Astrocyte of the hippocampus (primary cell): ENCODE results near the gene PAK5.

Experiments used
- DNase-seq: peaks from one replicate; pipeline ENCODE4 v3.0.0; 2011; ENCODE audit warnings: low read depth, low spot score

PAK5 gene

GRCh38 chr20:9520086-9520485 is 318.8 kb downstream of the PAK5 start:
- DNase-seq, result no peak

- no peak for DNase-seq
These were observed 320.2 kb downstream of the PAK5 start for GRCh38 chr20:9518576-9519175.

GRCh38 chr20:9517297-9518162 is 321.3 kb downstream of the PAK5 start:
- no peak for DNase-seq

GRCh38 chr20:9516234-9516871 is 322.5 kb downstream of the PAK5 start:
- peak; percentile 78 for DNase-seq

- peak; percentile 34 for DNase-seq
These were observed 323.1 kb downstream of the PAK5 start for GRCh38 chr20:9515741-9516233.

GRCh38 chr20:9515214-9515585 is 323.7 kb downstream of the PAK5 start:
- DNase-seq, result no peak

GRCh38 chr20:9514461-9515213 is 324.2 kb downstream of the PAK5 start, which contains the start of gene LAMP5:
TSS of gene LAMP5 (plus strand) at chr20:9514590. CDS start at chr20:9514853, 263 bp downstream.
- DNase-seq, result peak; percentile 78

GRCh38 chr20:9514072-9514460 is 324.8 kb downstream of the PAK5 start:
- no peak for DNase-seq

GRCh38 chr20:9510911-9511310 is 328.0 kb downstream of the PAK5 start:
- no peak for DNase-seq

- DNase-seq, result no peak
These were observed 329.6 kb downstream of the PAK5 start for GRCh38 chr20:9509246-9509645.

- no peak for DNase-seq
These were observed 330.1 kb downstream of the PAK5 start for GRCh38 chr20:9508696-9509178.

GRCh38 chr20:9508240-9508661 is 330.6 kb downstream of the PAK5 start:
- DNase-seq, result no peak

GRCh38 chr20:9507544-9508239 is 331.2 kb downstream of the PAK5 start:
- DNase-seq, result no peak

GRCh38 chr20:9506964-9507369 is 331.9 kb downstream of the PAK5 start:
- DNase-seq, result peak; percentile 10

- no peak for DNase-seq
These were observed 332.5 kb downstream of the PAK5 start for GRCh38 chr20:9506280-9506821.

GRCh38 chr20:9503526-9504245 is 335.2 kb downstream of the PAK5 start:
- DNase-seq, result peak; percentile 80

GRCh38 chr20:9501473-9501872 is 337.4 kb downstream of the PAK5 start:
- DNase-seq, result no peak

- DNase-seq, result no peak
These were observed 338.8 kb downstream of the PAK5 start for GRCh38 chr20:9500121-9500520.

- no peak for DNase-seq
These were observed 339.6 kb downstream of the PAK5 start for GRCh38 chr20:9499126-9499899.
